Right lobe of liver (tissue), 4 donors: ENCODE data around the gene SLC2A10.

Experiments used
- CTCF ChIP-seq, 4 donors: fragments of 200-600 bp in 3 of 4; fragments of 450-650 bp in 1 of 4; IDR thresholded peaks; one replicate each; pipeline versions ENCODE4 v1.5.1 to v1.8.0; 2016 to 2022; ENCODE audit warnings: antibody characterized with exemption in 4 of 4, mild to moderate bottlenecking in 2 of 4
- POLR2A ChIP-seq: fragments of 450-650 bp; IDR thresholded peaks from one replicate; pipeline ENCODE4 v1.6.1; 2017; ENCODE audit warnings: antibody characterized with exemption, mild to moderate bottlenecking
- donor health status: DM: no; HTN: no; CAD: no.
- donor health status: DM: no; HTN: no; CAD: no.
- donor health status: DM: no; HTN: yes; CAD: no.

- TF ChIP-seq POLR2A (no peak), CTCF (IDR thresholded peaks at IDR 0.05) (no peak)
Observed at GRCh38 chr20:46673394-46674252, 35.8 kb upstream of the SLC2A10 start.
